Measurements from ENCODE around the gene MALT1.
"Not testable (repeated sequence)": the region's sequence is repeated elsewhere in the genome, so short reads cannot be mapped to it uniquely, and the experiment has no call there.

MALT1 gene

GRCh38 chr18:58733866-58734265 lies 62.6 kb downstream of the MALT1 start:
- DNase-seq (ENCODE audit: low read depth), result no peak

DNA sequence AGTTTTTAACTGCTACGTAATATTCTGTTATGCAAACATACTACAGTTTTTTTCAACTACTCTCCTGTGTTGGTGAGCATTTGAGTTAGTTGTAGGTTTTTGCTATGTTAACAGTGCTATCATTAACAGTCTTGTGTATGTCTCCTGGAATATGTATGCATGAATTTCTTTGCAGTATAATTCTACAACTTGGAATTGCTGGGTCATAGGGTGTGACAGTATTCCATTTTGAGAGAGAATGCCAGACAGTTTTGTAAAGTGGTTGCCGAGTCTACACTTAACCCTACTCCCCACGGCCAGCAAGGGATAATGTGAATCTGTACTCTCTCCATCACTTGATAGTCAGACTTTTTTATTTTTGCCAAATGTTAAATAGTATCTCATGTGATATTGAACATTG lies 67.1 kb downstream of the MALT1 start:
- no peak for DNase-seq (ENCODE audit: low read depth)

- no peak for DNase-seq (ENCODE audit: low read depth)
These were observed 74.6 kb downstream of the MALT1 start for GRCh38 chr18:58745914-58746313.

- no peak for DNase-seq (ENCODE audit: low read depth)
These were observed 77.8 kb downstream of the MALT1 start for GRCh38 chr18:58748899-58749595.

DNA sequence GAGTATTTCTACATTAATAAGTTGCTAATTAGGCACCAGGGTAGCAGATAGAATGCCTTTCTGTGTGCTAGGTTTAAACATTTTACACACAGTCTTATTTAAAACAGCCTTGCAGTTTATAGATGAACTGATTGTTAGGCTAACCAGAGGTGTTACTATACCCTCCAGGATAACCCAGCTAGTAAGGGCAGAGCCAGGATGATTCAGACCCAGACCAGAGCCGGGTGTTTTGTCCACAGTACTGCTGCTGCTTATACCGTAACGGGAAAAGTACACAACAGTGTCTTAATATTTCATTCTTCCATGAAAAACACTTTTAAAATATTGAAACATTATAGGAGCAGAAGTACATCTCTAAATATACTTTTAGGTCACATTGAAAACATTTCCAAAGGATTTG lies 82.7 kb downstream of the MALT1 start:
- DNase-seq (ENCODE audit: low read depth), result no peak

DNA sequence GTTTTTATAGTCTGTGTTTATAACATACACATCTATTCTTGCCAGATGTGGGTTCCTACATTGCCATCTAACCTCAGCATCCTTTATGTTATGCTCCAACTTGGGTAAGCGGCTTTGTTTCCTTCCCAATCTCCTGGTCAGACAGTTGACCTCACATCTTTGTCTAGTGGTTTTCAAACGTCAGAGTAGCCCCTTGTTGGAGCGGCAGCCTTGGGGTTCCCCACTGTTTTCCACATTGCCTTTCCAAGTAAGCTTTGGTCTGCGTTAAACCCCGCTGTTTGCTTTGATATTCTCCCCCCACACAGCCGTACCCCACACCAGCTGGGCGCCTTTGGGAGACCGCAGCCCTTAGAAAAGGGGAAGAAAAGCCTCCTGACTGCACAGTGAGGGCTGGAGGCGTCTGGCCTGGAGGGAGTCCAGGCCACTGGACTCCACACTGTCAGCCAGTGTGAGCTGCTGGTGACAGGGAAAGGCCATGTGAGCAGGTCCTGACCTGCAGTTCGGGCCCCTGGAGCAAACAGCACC lies 83.3 kb downstream of the MALT1 start:
- no peak for DNase-seq (ENCODE audit: low read depth)

GRCh38 chr18:58755304-58756010 lies 84.2 kb downstream of the MALT1 start:
- no peak for DNase-seq (ENCODE audit: low read depth)

DNA sequence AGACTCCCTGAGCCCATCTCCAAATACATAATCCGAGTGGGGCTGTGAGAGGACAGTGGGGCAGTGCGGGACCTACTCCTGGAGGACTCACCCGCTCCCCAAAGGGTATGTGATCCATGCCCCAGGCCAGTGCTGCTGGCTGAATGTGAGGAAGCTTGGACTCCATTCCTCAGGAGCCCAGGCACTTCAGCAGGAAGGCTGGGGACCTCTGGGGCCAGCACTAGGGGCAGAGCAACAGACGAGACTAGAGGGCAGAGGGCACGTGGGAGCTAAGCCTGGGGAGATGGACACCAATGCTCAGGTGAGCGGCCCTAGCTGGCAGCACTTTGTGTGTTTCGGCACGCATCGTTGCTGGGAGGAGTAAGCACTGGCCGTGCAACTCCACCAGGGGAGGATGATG lies 84.9 kb downstream of the MALT1 start:
- DNase-seq (ENCODE audit: low read depth), result no peak

DNA sequence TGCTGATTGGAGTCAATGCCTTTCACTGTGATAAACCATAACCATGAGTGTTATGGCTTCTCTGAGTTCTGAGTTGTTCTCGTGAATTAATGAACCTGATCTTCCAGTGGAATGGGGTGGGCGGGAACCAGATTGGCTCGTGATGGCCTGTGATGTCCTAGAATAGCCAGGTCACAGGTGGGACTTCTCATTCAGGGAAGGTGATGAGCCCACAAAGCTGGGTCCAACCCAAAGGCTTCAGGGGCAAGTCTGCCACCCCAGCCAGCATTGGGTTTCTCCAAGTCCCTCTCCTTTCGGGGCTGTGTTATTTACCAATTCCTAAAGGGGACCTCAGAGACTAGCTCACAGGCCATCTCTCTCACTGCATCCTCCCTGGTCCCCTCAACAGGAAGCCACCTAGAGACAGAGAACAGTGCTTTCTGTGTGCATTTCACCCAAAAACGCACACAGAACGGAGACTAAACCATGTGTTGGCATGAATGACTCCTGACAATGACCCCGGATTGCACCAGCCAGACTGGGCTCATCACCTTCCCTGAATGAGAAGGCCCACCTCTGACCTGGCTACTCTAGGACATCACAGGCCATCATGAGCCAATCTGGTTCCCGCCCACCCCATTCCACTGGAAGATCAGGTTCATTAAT lies 85.5 kb downstream of the MALT1 start:
- DNase-seq (ENCODE audit: low read depth), result no peak

GRCh38 chr18:58757351-58757750 lies 86.1 kb downstream of the MALT1 start:
- not testable (repeated sequence) for DNase-seq (ENCODE audit: low read depth)

- no peak for DNase-seq (ENCODE audit: low read depth)
These were observed 86.8 kb downstream of the MALT1 start for GRCh38 chr18:58758046-58758445.

DNA sequence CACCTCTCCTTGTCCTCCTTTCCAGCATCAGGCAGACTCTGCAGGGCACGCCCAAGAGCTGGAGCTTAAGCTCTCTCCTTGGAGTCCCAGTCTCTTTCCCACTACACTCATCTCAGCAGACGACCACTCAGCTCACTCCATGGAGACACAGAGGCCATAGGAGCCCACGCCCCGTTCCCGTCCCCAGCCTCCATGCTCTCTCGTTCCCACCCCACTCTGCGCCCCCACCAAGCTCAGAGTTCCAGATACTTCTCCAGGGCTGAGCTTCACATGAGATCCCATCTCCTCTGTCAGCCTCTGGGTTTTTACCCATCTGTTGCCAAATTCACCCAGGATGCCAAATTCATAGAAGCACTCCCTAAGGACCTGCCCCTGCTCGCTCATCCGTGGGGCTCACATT lies 87.3 kb downstream of the MALT1 start:
- DNase-seq (ENCODE audit: low read depth), result no peak

DNA sequence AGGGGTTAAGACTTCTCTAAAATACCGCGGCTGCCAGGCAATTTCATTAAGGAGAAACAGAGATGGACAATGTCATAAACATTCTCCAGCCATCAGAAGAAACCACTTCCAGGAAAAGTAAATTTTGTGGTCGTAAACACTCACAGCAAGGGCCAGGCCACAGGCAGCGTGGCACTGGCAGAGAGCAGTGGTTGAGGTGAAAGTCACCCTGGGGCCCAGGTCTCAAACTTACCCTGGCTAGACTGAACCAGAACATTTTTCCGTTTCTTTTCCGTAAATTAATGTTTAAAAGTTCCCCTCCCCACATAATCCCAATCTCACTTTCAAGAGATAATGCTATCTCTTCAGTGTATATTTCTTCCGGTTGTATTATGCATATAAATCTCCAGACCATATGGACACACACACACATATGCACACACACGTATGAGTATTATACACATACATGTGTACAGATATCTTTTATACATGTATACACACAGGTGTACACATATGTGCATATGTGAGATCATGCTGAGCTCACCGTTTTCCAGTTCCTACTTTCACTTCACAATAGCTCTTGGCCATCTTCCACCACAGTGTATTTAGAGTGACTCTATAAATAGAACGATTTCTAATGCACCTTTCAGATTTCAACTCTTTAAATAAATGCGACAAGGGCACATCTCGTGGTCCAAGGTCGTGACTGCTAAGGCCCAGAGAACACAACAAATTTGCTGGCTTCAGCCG lies 90.1 kb downstream of the MALT1 start:
- no peak for DNase-seq (ENCODE audit: low read depth)

DNA sequence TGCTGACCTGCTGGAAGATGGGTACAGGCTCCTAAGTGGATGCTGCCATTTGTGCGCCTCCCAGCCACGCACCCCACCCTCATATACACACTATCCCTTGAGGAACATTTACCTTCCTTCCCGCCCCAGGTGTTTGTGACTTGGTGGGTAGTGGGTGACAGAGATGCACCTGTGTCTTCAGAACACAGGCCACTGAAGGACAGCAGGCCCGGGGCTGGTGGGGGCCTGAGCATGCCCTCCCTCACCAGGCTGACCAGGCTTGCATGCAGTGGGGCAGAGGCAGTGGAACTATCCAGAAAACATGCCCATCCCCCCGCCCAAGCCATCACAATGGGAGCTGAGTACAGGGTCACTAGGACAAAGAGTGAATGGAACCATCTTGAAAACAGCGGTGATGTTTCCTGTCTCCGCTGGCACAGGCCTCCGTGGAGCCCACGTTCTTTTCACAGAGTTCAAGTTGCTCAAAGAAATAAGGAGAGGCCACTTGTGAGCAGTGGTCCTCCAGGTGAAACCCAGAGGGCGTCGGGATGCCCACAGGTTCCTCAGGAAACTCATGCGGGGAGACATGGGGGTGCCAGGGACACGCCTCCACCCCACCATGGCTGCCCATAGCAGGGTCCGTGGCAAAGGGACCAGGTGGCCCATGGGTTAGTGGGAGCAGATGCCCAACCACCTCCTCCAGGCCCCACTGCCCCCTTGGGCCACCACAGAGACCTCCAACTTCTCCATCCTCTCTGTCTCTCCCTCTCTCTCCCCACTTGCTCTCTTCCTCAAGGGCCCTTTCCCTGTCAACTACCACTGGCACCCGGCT lies 90.9 kb downstream of the MALT1 start:
- no peak for DNase-seq (ENCODE audit: low read depth)

DNA sequence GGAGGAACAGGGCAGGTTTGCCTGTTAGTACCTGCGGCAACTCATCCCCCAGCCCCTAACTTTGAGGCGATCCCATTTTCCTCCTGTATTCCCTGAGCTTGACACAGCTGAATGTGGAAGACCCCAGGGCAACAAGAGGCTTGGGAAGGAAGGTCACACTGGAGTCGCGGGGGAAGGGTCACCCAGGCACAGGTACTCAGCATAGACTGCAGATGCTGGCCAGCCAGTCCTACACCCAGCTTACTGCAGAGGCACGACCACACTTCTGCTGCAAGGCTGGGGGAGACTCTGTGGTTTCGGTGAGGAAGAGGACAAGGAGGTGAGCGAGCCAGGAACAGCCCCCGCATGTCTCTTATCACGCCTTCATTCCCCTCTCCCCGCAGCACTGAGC lies 91.5 kb downstream of the MALT1 start:
- no peak for DNase-seq (ENCODE audit: low read depth)

DNA sequence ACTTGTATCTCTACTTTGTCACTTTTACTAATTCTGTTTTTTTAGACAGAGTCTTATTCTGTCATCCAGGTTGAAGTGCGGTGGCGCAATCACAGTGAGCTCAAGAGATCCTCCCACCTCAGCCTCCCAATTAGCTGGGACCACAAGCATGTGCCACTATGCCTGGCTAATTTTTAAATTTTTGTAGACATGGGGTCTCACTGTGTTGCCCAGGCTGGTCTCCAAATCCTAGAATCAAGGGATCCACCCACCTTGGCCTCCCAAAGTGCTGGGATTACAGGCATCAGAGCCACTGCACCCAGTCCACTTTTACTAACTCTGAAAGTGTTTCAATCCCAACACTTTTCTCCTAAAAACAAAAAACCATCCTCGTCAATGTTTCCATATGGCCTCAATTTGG lies 94.9 kb downstream of the MALT1 start:
- no peak for DNase-seq (ENCODE audit: low read depth)

DNA sequence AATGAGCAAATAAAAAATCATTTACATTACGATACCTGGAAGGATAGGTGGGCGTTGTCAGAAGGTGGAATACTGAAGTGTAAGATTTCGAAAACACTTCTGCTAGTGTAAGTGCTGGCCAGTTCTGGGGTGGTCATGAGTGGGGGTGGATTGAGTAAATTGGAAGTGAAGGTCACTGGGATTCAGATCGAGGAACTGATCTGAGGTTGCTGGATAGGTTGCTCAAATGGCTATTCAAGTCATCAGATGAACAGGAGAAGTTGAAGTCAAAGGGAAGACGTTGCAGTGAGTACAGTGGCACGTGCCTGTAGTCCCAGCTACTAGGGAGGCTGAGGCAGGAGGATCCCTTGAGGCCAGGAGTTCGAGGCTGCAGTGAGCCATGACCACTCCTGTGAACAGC lies 95.7 kb downstream of the MALT1 start:
- DNase-seq (ENCODE audit: low read depth), result no peak

DNA sequence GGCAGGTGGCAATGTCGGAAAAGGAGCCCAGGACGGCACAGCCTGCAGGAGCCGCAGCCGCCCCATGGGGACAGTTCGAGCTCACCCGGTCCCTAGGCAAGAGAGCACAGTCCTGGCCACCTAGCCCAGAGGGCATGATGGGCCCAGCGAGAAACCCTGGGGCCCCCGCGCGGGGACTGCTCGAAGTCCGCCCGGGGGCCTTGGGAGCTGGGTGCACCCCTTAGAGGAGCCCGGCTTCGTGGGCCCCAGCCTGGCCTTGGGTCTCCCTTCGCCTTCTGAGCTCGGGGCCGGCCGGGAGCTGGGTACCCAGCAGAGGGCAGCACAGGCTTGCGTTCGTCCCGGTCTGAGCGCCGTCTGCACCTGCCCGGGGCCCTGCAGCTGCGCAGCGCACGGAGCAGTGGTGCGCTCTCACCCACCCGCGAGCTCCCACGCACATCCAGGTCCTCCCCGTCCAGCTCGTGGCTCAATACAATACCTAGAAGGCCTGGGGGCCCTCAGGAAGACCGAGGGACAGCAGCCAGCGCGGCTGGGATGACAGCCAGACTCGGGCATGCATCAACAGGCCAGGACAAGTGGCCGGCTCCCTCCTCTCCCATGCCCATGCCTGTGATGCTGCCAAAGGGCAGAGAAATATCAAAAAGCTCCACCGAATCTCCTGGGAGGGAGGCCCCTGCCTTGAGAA lies 97.2 kb downstream of the MALT1 start:
- peak; percentile 44 for DNase-seq (ENCODE audit: low read depth)

GRCh38 chr18:58769321-58769720 lies 98.1 kb downstream of the MALT1 start:
- no peak for DNase-seq (ENCODE audit: low read depth)

- DNase-seq (ENCODE audit: low read depth), result no peak
These were observed 99.3 kb downstream of the MALT1 start for GRCh38 chr18:58770601-58771000.

DNA sequence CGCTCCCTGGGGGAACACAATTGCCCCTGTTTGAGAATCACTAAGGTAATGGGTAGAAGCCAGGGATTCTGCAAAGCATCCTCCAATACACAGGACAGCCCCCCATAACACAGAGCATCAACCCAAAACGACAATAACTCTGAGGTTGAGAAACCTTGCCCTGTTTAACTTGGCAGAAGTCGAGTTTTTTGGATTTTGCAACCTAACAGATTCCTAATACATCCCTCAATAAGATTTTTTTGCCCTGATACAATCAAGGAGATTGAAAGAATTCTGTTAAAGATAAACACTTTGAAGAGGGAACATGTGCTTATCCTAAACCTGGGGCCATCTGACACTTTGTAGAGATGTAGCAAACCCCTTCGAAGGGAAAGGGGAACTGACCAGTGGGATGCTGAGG lies 100.9 kb downstream of the MALT1 start:
- no peak for DNase-seq (ENCODE audit: low read depth)

Measured in activated T-helper 1 cell treated with Interleukin-2 at 50 U/mL for 16 hours (primary cell).